ENCODE results near the gene CNTRL. TPM values are rescaled to one million over a fixed set of nuclear protein-coding genes. Genes with fewer than 3 reads are reported as not detected.

The CNTRL gene
- total and polyA plus RNA-seq, 7 donors, result 2.5 to 14.6 (median 11.9) TPM

GRCh38 chr9:121192518-121192917 lies 117.8 kb downstream of the CNTRL start:
- Histone ChIP-seq H3K9me3 (no peaks in the 10 kb centered on the region), H3K4me3 (no peak overlapping the region), H3K36me3 (no peaks in the 10 kb centered on the region), H3K27ac (no peak overlapping the region), H3K4me1 (peaks cover 0 to 100% (median 79%) of the 10 kb centered on the region in 4 donors), H3K27me3 (no peaks in the 10 kb centered on the region)
- intact Hi-C loops (cut with DNase I), result no loop called here
- 49 to 62% methylated on average over 1 of the region's 1 CpG for WGBS, 2 donors
- TF ChIP-seq POLR2AphosphoS5 (IDR thresholded peaks at IDR 0.05), result no peak
- no peak for TF ChIP-seq CTCF (IDR thresholded peaks at IDR 0.05)
- no peak for TF ChIP-seq POLR2A (IDR thresholded peaks at IDR 0.05)
- TF ChIP-seq EP300 (IDR thresholded peaks at IDR 0.05), result no peak
- no peak for DNase-seq

GRCh38 chr9:121192959-121193640 lies 118.3 kb downstream of the CNTRL start:
- Histone ChIP-seq H3K27ac (no peak overlapping the region), H3K27me3 (no peaks in the 10 kb centered on the region), H3K9me3 (no peaks in the 10 kb centered on the region), H3K4me1 (peaks cover 0 to 100% (median 79%) of the 10 kb centered on the region in 4 donors), H3K36me3 (no peaks in the 10 kb centered on the region), H3K4me3 (no peak overlapping the region)
- WGBS, 2 donors, result 0 to 20% methylated on average over 1 of the region's 1 CpG
- no peak for DNase-seq
- no peak for TF ChIP-seq POLR2A (IDR thresholded peaks at IDR 0.05)
- TF ChIP-seq POLR2AphosphoS5 (IDR thresholded peaks at IDR 0.05), result no peak
- TF ChIP-seq CTCF (IDR thresholded peaks at IDR 0.05), result no peak
- TF ChIP-seq EP300 (IDR thresholded peaks at IDR 0.05), result no peak
- intact Hi-C loops (cut with DNase I), result no loop called here

DNA sequence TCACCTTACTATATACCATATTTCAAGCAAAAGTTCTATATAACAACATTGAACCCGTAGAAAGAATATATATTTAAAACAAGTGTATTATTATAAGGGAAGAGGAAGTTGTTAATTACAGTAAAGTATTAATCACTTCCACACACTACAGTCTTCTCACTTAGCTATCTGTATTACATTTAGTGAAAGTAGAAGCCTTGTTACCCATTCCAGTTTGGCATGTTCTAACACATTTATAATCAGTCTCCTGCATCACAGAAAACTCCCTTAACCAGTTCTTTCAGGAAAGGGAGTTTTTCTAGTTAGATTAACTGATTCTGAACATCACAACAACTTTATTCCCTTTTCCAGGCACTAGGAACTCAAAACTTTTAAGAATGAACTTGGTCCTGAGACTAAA lies 120.0 kb downstream of the CNTRL start:
- DNase-seq, result no peak
- Histone ChIP-seq H3K36me3 (no peaks in the 10 kb centered on the region), H3K4me1 (peaks cover 0 to 100% (median 89%) of the 10 kb centered on the region in 4 donors), H3K9me3 (no peaks in the 10 kb centered on the region), H3K27ac (no peak overlapping the region), H3K4me3 (no peak overlapping the region), H3K27me3 (no peaks in the 10 kb centered on the region)
- 16 to 23% methylated on average over 1 of the region's 1 CpG for WGBS, 2 donors
- TF ChIP-seq POLR2A (IDR thresholded peaks at IDR 0.05) (no peak), EP300 (IDR thresholded peaks at IDR 0.05) (no peak), POLR2AphosphoS5 (IDR thresholded peaks at IDR 0.05) (no peak), CTCF (IDR thresholded peaks at IDR 0.05) (no peak)
- intact Hi-C loops (cut with DNase I), result no loop called here

DNA sequence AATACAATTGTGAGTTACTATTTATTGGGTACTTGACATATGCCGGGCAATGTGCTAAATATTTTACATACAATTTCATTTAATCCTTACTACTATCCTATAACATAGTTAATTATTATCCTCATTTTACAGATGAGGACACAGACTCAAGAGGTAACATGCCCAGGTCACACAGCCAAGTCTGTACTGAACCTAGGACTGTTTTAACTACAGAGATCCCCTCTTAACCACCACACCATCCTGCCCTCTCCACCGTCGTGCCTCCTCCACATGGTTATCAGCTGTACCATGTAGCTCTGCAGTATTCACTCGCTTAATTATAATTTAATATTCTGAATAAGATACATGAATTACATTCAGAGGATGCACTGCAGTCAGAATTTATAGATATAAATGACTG lies 121.6 kb downstream of the CNTRL start:
- Histone ChIP-seq H3K36me3 (no peaks in the 10 kb centered on the region), H3K27me3 (no peaks in the 10 kb centered on the region), H3K9me3 (no peaks in the 10 kb centered on the region), H3K27ac (no peak overlapping the region), H3K4me3 (no peak overlapping the region), H3K4me1 (peaks cover 0 to 95% (median 87%) of the 10 kb centered on the region in 4 donors)
- intact Hi-C loops (cut with DNase I), result no loop called here
- WGBS, 2 donors, result 16 to 45% methylated on average over 4 of the region's 4 CpGs
- no peak for DNase-seq
- TF ChIP-seq POLR2AphosphoS5 (IDR thresholded peaks at IDR 0.05), result no peak
- no peak for TF ChIP-seq CTCF (IDR thresholded peaks at IDR 0.05)
- no peak for TF ChIP-seq EP300 (IDR thresholded peaks at IDR 0.05)
- TF ChIP-seq POLR2A (IDR thresholded peaks at IDR 0.05), result no peak

DNA sequence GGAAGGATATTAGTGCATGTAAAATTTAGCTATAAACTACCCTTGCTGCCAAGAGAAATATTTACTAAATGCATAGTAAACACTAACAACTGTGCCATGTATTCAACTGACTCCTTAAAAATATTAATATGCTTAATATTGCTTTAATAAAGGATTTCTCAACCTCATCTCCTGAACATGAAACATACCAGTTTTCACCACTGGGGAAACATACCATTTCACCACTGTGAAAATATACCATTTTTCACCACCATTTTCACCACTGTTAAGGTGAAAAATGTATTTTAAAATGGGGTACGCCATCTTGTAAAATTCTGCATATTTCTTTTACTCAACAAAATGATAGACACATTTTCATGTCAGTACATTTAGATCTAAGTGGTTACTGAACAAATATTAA lies 122.4 kb downstream of the CNTRL start:
- no peaks in the 10 kb centered on the region for H3K36me3 ChIP-seq
- H3K27ac ChIP-seq, result no peak overlapping the region
- H3K27me3 ChIP-seq, result no peaks in the 10 kb centered on the region
- no peaks in the 10 kb centered on the region for H3K9me3 ChIP-seq
- H3K4me1 ChIP-seq, result peaks cover 0 to 89% (median 82%) of the 10 kb centered on the region in 4 donors
- intact Hi-C loops (cut with DNase I), result no loop called here
- H3K4me3 ChIP-seq, result no peak overlapping the region
- DNase-seq, result no peak
- TF ChIP-seq POLR2A (IDR thresholded peaks at IDR 0.05) (no peak), CTCF (IDR thresholded peaks at IDR 0.05) (no peak), POLR2AphosphoS5 (IDR thresholded peaks at IDR 0.05) (no peak), EP300 (IDR thresholded peaks at IDR 0.05) (no peak)
- 90 to 96% methylated on average over 1 of the region's 1 CpG for WGBS, 2 donors
